SU-DHL-6 (cell line): Measurements from ENCODE around the gene MELK.

ENCODE experiments used
- CTCF ChIP-seq: fragments of 200-600 bp; sonication (generic); IDR thresholded peaks from one replicate; pipeline ENCODE4 v1.5.1; 2017; ENCODE audit warnings: antibody characterized with exemption, mild to moderate bottlenecking, low read length, moderate library complexity; ENCODE audit not compliant: insufficient read depth, poor library complexity, severe bottlenecking
- EZH2phosphoT487 ChIP-seq: fragments of 200-600 bp; sonication (generic), shearing (Covaris generic); conservative IDR thresholded peaks from 2 replicates; pipeline ENCODE4 v1.6.1; 2018; ENCODE audit warnings: mild to moderate bottlenecking, antibody characterized with exemption, low read length, moderate library complexity, mixed read lengths

DNA sequence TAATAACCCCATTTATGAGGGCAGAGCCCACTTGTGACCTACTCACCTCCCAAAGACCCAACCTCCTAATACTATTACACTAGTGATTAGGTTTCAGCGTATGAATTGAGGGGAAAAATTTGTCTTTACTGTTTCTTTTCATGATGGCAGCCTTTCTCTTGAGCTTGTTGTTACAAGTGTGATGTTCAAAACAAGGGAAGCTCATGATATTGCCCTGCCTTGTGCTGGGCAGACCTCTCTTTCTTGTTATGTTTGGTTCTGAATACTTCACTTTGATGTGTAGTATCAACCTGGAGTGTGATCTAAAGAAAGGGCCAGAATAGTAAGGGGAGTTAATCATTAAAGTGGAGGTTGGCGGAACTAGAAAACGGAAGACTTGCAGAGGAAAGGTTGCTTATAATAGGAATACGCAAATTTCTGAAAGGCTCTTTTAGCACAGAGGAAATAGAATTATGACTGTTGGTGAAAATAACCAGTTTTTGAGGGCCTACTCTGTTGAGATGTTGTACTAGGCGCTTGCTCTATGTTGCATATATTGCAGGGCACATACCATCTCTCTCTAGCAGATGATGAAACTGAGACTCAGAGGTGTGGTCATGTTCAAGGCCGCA lies 68.2 kb downstream of the MELK start:
- TF ChIP-seq CTCF (no peak), EZH2phosphoT487 (no peak)
